Measurements from ENCODE around the gene KBTBD13.
"Not testable (repeated sequence)": the region's sequence is repeated elsewhere in the genome, so short reads cannot be mapped to it uniquely, and the experiment has no call there.

KBTBD13 gene

DNA sequence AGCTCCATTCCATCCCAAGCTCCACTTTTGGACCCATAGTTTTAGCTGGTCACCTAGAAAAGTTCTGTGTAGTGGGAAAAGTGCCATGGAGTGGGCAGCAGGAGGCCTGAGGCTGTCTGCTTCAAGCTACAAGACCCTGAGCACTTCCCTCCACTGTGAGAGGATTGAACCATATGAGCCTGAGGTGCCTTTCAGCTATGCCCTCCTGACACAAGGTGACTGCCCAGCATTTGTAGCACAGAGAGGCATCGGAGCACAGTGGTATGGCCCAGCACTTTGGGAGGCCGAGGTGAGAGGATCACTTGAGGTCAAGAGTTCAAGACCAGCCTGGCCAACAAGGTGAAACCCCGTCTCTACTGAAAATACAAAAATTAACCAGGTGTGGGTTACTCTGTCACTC lies 3.9 kb upstream of the KBTBD13 start:
- DNase-seq (ENCODE audit: low spot score): no peak
- in situ Hi-C loops (cut with MboI; ENCODE audit: low pct_unique_long_range_greater_than_20kb, low sequenced_read_pairs, unreplicated experiment): loop anchor here (25.0 kb wide), 1 partner anchor 215 kb away; the partner anchor contains the start of genes PARP16 and RNU5A-1
- TF ChIP-seq, protein P1, sequence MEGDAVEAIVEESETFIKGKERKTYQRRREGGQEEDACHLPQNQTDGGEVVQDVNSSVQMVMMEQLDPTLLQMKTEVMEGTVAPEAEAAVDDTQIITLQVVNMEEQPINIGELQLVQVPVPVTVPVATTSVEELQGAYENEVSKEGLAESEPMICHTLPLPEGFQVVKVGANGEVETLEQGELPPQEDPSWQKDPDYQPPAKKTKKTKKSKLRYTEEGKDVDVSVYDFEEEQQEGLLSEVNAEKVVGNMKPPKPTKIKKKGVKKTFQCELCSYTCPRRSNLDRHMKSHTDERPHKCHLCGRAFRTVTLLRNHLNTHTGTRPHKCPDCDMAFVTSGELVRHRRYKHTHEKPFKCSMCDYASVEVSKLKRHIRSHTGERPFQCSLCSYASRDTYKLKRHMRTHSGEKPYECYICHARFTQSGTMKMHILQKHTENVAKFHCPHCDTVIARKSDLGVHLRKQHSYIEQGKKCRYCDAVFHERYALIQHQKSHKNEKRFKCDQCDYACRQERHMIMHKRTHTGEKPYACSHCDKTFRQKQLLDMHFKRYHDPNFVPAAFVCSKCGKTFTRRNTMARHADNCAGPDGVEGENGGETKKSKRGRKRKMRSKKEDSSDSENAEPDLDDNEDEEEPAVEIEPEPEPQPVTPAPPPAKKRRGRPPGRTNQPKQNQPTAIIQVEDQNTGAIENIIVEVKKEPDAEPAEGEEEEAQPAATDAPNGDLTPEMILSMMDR (IDR thresholded peaks at IDR 0.05; ENCODE audit: extremely low read depth, insufficient read depth, missing control alignments): no peak

DNA sequence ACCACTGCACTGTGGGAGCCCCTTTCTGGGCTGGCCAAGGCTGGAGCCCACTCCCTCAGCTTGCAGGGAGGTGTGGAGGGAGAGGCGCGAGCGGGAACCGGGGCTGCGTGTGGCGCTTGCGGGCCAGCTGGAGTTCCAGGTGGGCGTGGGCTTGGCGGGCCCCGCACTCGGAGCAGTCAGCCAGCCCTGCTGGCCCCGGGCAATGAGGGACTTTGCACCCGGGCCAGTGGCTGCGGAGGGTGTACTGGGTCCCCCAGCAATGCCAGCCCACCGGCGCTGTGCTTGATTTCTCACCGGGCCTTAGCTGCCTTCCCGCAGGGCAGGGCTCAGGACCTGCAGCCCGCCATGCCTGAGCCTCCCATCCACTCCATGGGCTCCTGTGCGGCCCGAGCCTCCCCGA lies 1.6 kb upstream of the KBTBD13 start:
- in situ Hi-C loops (cut with MboI; ENCODE audit: low pct_unique_long_range_greater_than_20kb, low sequenced_read_pairs, unreplicated experiment): loop anchor here (25.0 kb wide), 1 partner anchor 212 kb away; the partner anchor contains the start of genes PARP16 and RNU5A-1
- DNase-seq (ENCODE audit: low spot score): not testable (repeated sequence)

DNA sequence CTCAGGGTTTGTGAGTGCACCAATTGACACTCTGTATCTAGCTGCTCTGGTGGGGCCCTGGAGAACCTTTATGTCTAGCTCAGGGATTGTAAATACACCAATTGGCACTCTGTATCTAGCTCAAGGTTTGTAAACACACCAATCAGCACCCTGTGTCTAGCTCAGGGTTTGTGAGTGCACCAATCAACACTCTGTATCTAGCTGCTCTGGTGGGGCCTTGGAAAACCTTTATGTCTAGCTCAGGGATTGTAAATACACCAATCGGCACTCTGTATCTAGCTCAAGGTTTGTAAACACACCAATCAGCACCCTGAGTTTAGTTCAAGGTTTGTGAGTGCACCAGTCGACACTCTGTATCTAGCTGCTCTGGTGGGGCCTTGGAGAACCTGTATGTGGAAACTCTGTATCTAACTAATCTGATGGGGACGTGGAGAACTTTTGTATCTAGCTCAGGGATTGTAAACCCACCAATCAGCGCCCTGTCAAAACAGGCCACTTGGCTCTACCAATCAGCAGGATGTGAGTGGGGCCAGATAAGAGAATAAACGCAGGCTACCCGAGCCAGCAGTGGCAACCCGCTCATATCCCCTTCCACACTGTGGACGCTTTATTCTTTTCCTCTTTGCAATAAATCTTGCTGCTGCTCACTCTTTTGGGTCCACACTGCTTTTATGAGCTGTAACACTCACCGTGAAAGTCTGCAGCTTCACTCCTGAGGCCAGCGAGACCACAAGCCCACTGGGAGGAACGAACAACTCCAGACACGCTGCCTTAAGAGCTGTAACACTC lies 745 bp upstream of the KBTBD13 start:
- DNase-seq (ENCODE audit: low spot score); in situ Hi-C loops (cut with MboI; ENCODE audit: low pct_unique_long_range_greater_than_20kb, low sequenced_read_pairs, unreplicated experiment): not testable (repeated sequence)

DNA sequence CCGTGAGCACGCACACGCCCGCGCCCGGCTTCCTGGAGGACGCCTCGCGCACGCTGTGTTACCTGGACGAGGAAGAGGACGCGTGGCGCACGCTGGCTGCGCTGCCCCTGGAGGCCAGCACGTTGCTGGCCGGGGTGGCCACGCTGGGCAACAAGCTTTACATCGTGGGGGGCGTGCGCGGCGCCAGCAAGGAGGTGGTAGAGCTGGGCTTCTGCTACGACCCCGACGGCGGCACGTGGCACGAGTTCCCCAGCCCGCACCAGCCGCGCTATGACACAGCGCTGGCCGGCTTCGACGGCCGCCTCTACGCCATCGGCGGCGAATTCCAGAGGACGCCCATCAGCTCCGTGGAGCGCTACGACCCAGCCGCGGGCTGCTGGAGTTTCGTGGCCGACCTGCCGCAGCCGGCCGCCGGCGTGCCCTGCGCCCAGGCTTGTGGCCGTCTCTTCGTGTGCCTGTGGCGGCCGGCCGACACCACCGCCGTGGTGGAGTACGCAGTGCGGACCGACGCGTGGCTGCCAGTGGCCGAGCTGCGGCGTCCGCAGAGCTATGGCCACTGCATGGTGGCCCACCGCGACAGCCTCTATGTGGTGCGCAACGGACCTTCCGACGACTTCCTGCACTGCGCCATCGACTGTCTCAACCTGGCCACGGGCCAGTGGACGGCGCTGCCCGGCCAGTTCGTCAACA lies 890 bp downstream of the KBTBD13 start:
- no peak for DNase-seq (ENCODE audit: low spot score)
- in situ Hi-C loops (cut with MboI; ENCODE audit: low pct_unique_long_range_greater_than_20kb, low sequenced_read_pairs, unreplicated experiment): no loop called here
- TF ChIP-seq, protein P1 (IDR thresholded peaks at IDR 0.05; ENCODE audit: extremely low read depth, insufficient read depth, missing control alignments): no peak

DNA sequence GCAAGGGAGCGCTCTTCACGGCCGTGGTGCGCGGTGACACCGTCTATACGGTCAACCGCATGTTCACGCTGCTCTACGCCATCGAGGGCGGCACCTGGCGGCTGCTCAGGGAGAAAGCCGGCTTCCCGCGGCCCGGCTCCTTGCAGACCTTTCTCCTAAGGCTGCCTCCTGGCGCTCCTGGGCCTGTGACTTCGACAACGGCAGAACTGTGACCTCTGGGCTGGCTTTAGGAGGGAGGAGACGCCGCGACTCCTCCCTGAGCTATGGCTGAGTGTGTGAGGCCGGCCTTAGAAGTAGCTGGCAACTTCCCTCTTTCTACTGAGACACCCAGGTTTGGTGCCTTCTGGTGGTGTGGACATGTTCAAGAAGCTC lies 1.4 kb downstream of the KBTBD13 start:
- DNase-seq (ENCODE audit: low spot score): peak; percentile 63
- in situ Hi-C loops (cut with MboI; ENCODE audit: low pct_unique_long_range_greater_than_20kb, low sequenced_read_pairs, unreplicated experiment): no loop called here
- TF ChIP-seq, protein P1 (IDR thresholded peaks at IDR 0.05; ENCODE audit: extremely low read depth, insufficient read depth, missing control alignments): peak; percentile 12

DNA sequence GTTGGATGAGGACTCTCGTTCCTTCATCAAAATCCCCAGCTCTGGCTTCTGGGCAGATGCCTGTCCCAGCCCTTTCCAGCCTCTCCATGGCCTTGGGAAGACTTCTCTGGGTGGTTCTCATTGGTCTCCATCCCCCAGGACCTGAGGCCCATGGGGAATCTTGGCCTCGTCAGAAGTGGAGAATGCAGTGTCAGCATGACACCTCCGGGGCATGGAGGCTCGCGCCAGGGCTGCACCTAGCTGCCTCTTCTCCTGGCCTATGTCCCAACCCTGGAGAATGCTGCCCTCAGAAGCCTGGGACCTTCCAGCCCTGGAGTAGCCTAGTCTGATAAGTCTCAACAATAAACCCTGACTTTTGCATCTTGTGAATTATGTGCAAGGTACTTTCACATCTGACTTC lies 3.0 kb downstream of the KBTBD13 start:
- in situ Hi-C loops (cut with MboI; ENCODE audit: low pct_unique_long_range_greater_than_20kb, low sequenced_read_pairs, unreplicated experiment): no loop called here
- TF ChIP-seq, protein P1 (IDR thresholded peaks at IDR 0.05; ENCODE audit: extremely low read depth, insufficient read depth, missing control alignments): no peak

DNA sequence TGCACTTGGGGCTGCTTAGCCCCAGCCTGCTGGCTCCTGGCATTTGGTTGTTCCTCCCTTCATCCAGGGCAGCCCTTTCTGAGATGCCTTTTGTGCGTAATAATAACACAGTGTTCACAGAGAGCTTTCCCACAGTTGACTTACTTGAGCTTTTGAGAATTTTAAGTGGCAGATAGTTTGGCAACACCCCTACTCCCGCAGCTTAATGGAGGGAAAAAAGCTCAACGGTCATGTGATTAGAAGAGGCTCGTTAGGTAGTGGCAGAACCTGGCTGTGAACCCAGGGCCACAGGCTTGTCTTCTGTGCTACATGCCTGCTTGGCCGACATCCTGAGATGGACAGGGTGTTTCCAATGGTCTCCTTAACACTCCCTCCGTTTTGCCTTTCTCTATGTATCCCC lies 4.7 kb downstream of the KBTBD13 start:
- TF ChIP-seq, protein P1 (IDR thresholded peaks at IDR 0.05; ENCODE audit: extremely low read depth, insufficient read depth, missing control alignments): no peak
- in situ Hi-C loops (cut with MboI; ENCODE audit: low pct_unique_long_range_greater_than_20kb, low sequenced_read_pairs, unreplicated experiment): no loop called here
- no peak for DNase-seq (ENCODE audit: low spot score)

More for the DNA sequence above, 3.0 kb downstream of the KBTBD13 start:
- no peak for DNase-seq (ENCODE audit: low spot score)

All from GM13977 (cell line).